OCI-LY7 (cell line): ENCODE data around the gene TMPRSS6. TPM values are rescaled to one million over a fixed set of nuclear protein-coding genes. Genes with fewer than 3 reads are reported as not detected.
A peak's percentile ranks its signal among the peaks of the same experiment; 100 is the strongest.

ENCODE experiments used
- BruUV-seq: library from RNA; stranded (reverse); fragments of 400-500 nt; replicated peaks from 2 replicates; lab custom pipeline; 2021; lab: Mats Ljungman, UMichigan
- CTCF ChIA-PET: fragments of 300-600 bp; sonication (Branson Sonifier 250); formaldehyde crosslinking; loops from one replicate; lab custom pipeline; 2022; ENCODE audit warnings: antibody characterized with exemption; ENCODE audit not compliant: unreplicated experiment; lab: Charles Lee
- POLR2A ChIA-PET: fragments of 300-600 bp; sonication (Branson Sonifier 250); formaldehyde crosslinking; loops from one replicate; lab custom pipeline; 2022; ENCODE audit warnings: antibody characterized with exemption; lab: Charles Lee
- DNase-seq: peaks from one replicate; pipeline ENCODE4 v3.0.0-alpha.2; 2015; ENCODE audit warnings: low spot score
- H2AFZ ChIP-seq: fragments of 200-600 bp; sonication (generic), shearing (Covaris generic); 2 replicates; pipeline ENCODE4 v1.6.1; 2014; ENCODE audit warnings: mild to moderate bottlenecking, antibody characterized with exemption, low read length, moderate library complexity
- H3K27ac ChIP-seq: fragments of 200-600 bp; sonication (generic); 2 replicates; pipeline ENCODE4 v1.5.1; 2014; ENCODE audit warnings: mixed run types, low read depth, mild to moderate bottlenecking, moderate library complexity, low read length, inconsistent platforms; ENCODE audit not compliant: poor library complexity, severe bottlenecking
- H3K36me3 ChIP-seq: fragments of 200-600 bp; sonication (generic); 2 replicates; pipeline ENCODE4 v1.6.1; 2014; ENCODE audit warnings: mild to moderate bottlenecking, antibody characterized with exemption, low read length, moderate library complexity, mixed read lengths; ENCODE audit not compliant: insufficient read depth
- H3K4me1 ChIP-seq: fragments of 200-600 bp; sonication (generic); 2 replicates; pipeline ENCODE4 v1.5.1; 2014; ENCODE audit warnings: mild to moderate bottlenecking, low read length; ENCODE audit not compliant: insufficient read depth, poor library complexity, severe bottlenecking
- H3K4me2 ChIP-seq: fragments of 200-600 bp; sonication (generic); 2 replicates; pipeline ENCODE4 v1.6.1; 2014; ENCODE audit warnings: mild to moderate bottlenecking, low read length
- H3K4me3 ChIP-seq: fragments of 200-600 bp; sonication (generic); 2 replicates; pipeline ENCODE4 v1.5.1; 2014; ENCODE audit warnings: mild to moderate bottlenecking, low read depth, low read length; ENCODE audit not compliant: poor library complexity, severe bottlenecking
- H3K79me2 ChIP-seq: fragments of 200-600 bp; sonication (generic); 2 replicates; pipeline ENCODE4 v1.6.1; 2016; ENCODE audit warnings: low read depth, mild to moderate bottlenecking, low read length, moderate library complexity, mixed read lengths; ENCODE audit not compliant: insufficient read depth
- H3K9me2 ChIP-seq: fragments of 200-600 bp; sonication (generic); 2 replicates; pipeline ENCODE4 v1.6.1; 2016; ENCODE audit warnings: mild to moderate bottlenecking, low read length, mixed read lengths; ENCODE audit not compliant: insufficient read depth
- H3K9me3 ChIP-seq: fragments of 200-600 bp; sonication (generic); 2 replicates; pipeline ENCODE4 v1.6.1; 2014; ENCODE audit warnings: mild to moderate bottlenecking, mixed run types, low read length, mixed read lengths
- H4K20me1 ChIP-seq: fragments of 200-600 bp; sonication (generic); 2 replicates; pipeline ENCODE4 v1.6.1; 2014; ENCODE audit warnings: mild to moderate bottlenecking, antibody characterized with exemption, low read length, moderate library complexity, mixed read lengths; ENCODE audit not compliant: insufficient read depth
- EZH2phosphoT487 ChIP-seq: fragments of 200-600 bp; sonication (generic); IDR thresholded peaks from 2 replicates; pipeline ENCODE4 v1.6.1; 2018; ENCODE audit warnings: low read depth, borderline replicate concordance, mild to moderate bottlenecking, mixed run types, antibody characterized with exemption, low read length, moderate library complexity, mixed read lengths
- intact Hi-C: fragments of 100-400 bp; cut with micrococcal nuclease; formaldehyde crosslinking; loops from one replicate; pipeline ENCODE4 v1.10.0; 2022; ENCODE audit not compliant: unreplicated experiment
- total RNA-seq, 2 experiments: library from RNA; depleted of rRNA in 1 of 2; stranded (reverse); fragments of >200 nt in 1 of 2; shearing (Covaris generic) in 1 of 2; gene quantifications; 2 replicates each; pipeline ENCODE4 v1.2.3, GENCODE V29; 2014 to 2022
- TF ChIP-seq, protein P1 (sequence below): fragments of 200-600 bp; sonication (generic); conservative IDR thresholded peaks from 2 replicates; pipeline ENCODE4 v1.5.1; 2014; ENCODE audit warnings: mild to moderate bottlenecking, antibody characterized with exemption, low read length, moderate library complexity, mixed read lengths

Gene TMPRSS6
- total RNA-seq, 2 experiments from 2014 or later = not detected

DNA sequence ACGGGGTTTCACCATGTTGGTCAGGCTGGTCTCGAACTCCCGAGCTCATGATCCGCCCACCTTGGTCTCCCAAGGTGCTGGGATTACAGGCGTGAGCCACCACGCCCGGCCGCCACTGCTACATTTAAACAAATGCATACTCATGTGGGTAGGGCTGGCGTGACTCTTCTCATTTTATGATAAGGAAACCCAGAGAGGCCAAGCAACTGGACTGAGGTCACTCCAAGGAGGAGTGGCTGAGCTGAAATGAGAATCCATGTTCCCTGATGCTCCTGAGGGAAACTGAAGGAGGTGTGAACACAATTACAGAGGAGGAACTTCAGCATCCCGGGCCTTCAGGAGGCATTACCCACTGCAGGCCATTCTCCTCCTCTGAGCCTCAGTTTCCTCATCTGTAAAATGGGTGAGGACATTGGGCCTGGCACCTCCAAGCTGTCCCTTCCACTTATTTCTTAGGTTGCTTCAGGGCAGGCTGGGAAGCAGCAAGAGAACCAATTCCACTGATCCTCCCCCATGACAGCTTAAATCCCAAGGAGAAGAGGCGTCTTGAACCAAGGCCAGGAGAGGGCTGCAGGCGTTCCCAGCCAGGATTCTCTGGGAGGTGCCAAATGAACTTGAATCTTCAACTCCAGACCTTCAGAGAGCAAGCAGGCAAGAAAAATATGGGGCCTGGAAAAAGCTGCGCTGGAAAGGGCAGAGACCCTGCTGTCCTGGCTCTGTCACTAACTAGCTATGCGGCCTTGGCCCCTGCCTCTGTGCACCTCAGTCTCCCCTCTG, 93.2 kb downstream of the TMPRSS6 start:
- H3K9me3 ChIP-seq = no peaks in the 10 kb centered on the region
- no peak overlapping the region for H2AFZ ChIP-seq
- no peak overlapping the region for H3K27ac ChIP-seq
- H4K20me1 ChIP-seq = no peaks in the 10 kb centered on the region
- POLR2A ChIA-PET = interaction anchor here (0.7 kb wide), 2 partner anchors 46 to 469 kb away, joined by 3 to 10 read pairs; no protein-coding TSS in a partner anchor
- H3K4me1 ChIP-seq = peaks cover 8% of the 10 kb centered on the region
- CTCF ChIA-PET = no interaction called here
- intact Hi-C loops = loop anchor here (5.0 kb wide), 1 partner anchor 154 kb away; the partner anchor contains the start of gene NCF4
- TF ChIP-seq EZH2phosphoT487 = no peak
- TF ChIP-seq, protein P1, sequence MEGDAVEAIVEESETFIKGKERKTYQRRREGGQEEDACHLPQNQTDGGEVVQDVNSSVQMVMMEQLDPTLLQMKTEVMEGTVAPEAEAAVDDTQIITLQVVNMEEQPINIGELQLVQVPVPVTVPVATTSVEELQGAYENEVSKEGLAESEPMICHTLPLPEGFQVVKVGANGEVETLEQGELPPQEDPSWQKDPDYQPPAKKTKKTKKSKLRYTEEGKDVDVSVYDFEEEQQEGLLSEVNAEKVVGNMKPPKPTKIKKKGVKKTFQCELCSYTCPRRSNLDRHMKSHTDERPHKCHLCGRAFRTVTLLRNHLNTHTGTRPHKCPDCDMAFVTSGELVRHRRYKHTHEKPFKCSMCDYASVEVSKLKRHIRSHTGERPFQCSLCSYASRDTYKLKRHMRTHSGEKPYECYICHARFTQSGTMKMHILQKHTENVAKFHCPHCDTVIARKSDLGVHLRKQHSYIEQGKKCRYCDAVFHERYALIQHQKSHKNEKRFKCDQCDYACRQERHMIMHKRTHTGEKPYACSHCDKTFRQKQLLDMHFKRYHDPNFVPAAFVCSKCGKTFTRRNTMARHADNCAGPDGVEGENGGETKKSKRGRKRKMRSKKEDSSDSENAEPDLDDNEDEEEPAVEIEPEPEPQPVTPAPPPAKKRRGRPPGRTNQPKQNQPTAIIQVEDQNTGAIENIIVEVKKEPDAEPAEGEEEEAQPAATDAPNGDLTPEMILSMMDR = no peak
- peaks cover 6% of the 10 kb centered on the region; the same call in 1 of the 2 replicates for H3K79me2 ChIP-seq
- no peak overlapping the region for H3K4me2 ChIP-seq
- no peaks in the 10 kb centered on the region for H3K36me3 ChIP-seq
- H3K9me2 ChIP-seq = no peaks in the 10 kb centered on the region
- DNase-seq = no peak
- no peak overlapping the region for H3K4me3 ChIP-seq
- no TSS peak for BruUV-seq

DNA sequence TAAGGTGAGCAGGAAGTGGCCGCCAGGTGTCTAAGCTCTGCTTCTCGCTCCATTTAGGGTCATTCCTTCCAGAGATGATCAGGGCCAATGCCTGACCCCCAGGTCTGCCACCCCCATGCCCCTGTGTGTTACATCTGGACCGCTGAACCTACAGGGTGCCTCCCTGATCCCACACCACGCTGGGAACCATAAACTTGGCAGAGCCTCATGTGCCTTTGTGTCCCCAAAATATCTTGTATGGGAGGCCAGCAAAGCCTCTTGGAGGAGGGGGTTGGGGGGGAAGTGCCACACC, 94.0 kb downstream of the TMPRSS6 start:
- no peaks in the 10 kb centered on the region for H3K9me3 ChIP-seq
- CTCF ChIA-PET = no interaction called here
- H3K27ac ChIP-seq = no peak overlapping the region
- intact Hi-C loops = loop anchor here (5.0 kb wide), 1 partner anchor 153 kb away; the partner anchor contains the start of gene NCF4
- H3K9me2 ChIP-seq = no peaks in the 10 kb centered on the region
- no peak overlapping the region for H2AFZ ChIP-seq
- no peak overlapping the region for H3K4me3 ChIP-seq
- no peaks in the 10 kb centered on the region for H4K20me1 ChIP-seq
- POLR2A ChIA-PET = no interaction called here
- peaks cover 5% of the 10 kb centered on the region; the same call in 1 of the 2 replicates for H3K79me2 ChIP-seq
- no peak for DNase-seq
- H3K4me2 ChIP-seq = no peak overlapping the region
- BruUV-seq = TSS peak; percentile 49
- peaks cover 8% of the 10 kb centered on the region for H3K4me1 ChIP-seq
- TF ChIP-seq, protein P1 = no peak
- TF ChIP-seq EZH2phosphoT487 = no peak
- H3K36me3 ChIP-seq = no peaks in the 10 kb centered on the region

Other genes with a start within 250 kb of the TMPRSS6 start
- 63.6 and 68.0 TPM in 2 replicates for gene NCF4, start 248.7 kb downstream of the TMPRSS6 start, total RNA-seq (2014; rRNA removed; shearing (Covaris generic))
- gene NCF4, start 248.7 kb downstream of the TMPRSS6 start, total RNA-seq (2022) = 97.4 and 121 TPM in 2 replicates
- 6.2 and 7.6 TPM in 2 replicates for gene CSF2RB, start 196.1 kb downstream of the TMPRSS6 start, total RNA-seq (2014; rRNA removed; shearing (Covaris generic))
- gene CSF2RB, start 196.1 kb downstream of the TMPRSS6 start, total RNA-seq (2022) = 21.6 and 23.4 TPM in 2 replicates
- gene TST, start 90.3 kb downstream of the TMPRSS6 start, total RNA-seq (2014; rRNA removed; shearing (Covaris generic)) = 36.0 and 37.6 TPM in 2 replicates
- 37.6 and 41.5 TPM in 2 replicates for gene TST, start 90.3 kb downstream of the TMPRSS6 start, total RNA-seq (2022)
- gene MPST, start 90.0 kb downstream of the TMPRSS6 start, total RNA-seq (2014; rRNA removed; shearing (Covaris generic)) = 105 and 124 TPM in 2 replicates
- 61.8 and 67.2 TPM in 2 replicates for gene MPST, start 90.0 kb downstream of the TMPRSS6 start, total RNA-seq (2022)
- gene KCTD17, start 58.0 kb downstream of the TMPRSS6 start, total RNA-seq (2014; rRNA removed; shearing (Covaris generic)) = 17.7 and 20.3 TPM in 2 replicates
- 21.7 and 22.0 TPM in 2 replicates for gene KCTD17, start 58.0 kb downstream of the TMPRSS6 start, total RNA-seq (2022)
- gene IL2RB, start 40.2 kb upstream of the TMPRSS6 start, total RNA-seq (2014; rRNA removed; shearing (Covaris generic)) = not detected in 2 replicates
- gene IL2RB, start 40.2 kb upstream of the TMPRSS6 start, total RNA-seq (2022) = not detected in 2 replicates
- gene C1QTNF6, start 78.5 kb upstream of the TMPRSS6 start, total RNA-seq (2014; rRNA removed; shearing (Covaris generic)) = 6.8 and 7.3 TPM in 2 replicates
- 18.7 and 19.6 TPM in 2 replicates for gene C1QTNF6, start 78.5 kb upstream of the TMPRSS6 start, total RNA-seq (2022)
- gene SSTR3, start 102.8 kb upstream of the TMPRSS6 start, total RNA-seq (2014; rRNA removed; shearing (Covaris generic)) = 0.05 and 0.25 TPM in 2 replicates
- 0.30 TPM in 2 replicates for gene SSTR3, start 102.8 kb upstream of the TMPRSS6 start, total RNA-seq (2022)
- 91.5 and 142 TPM in 2 replicates for gene RAC2, start 134.6 kb upstream of the TMPRSS6 start, total RNA-seq (2014; rRNA removed; shearing (Covaris generic))
- gene RAC2, start 134.6 kb upstream of the TMPRSS6 start, total RNA-seq (2022) = 321 and 331 TPM in 2 replicates
- 20.6 and 35.0 TPM in 2 replicates for gene CYTH4, start 172.8 kb upstream of the TMPRSS6 start, total RNA-seq (2014; rRNA removed; shearing (Covaris generic))
- gene CYTH4, start 172.8 kb upstream of the TMPRSS6 start, total RNA-seq (2022) = 24.8 and 28.1 TPM in 2 replicates